NCI-H1694 treated with DMSO at 0.1 percent for 48 hours (cell line): ENCODE data around the gene TIPARP.

Experiments
- DNase-seq: peaks from one replicate; lab custom pipeline; 2025; lab: John Stamatoyannopoulos, UW

Gene TIPARP

DNA sequence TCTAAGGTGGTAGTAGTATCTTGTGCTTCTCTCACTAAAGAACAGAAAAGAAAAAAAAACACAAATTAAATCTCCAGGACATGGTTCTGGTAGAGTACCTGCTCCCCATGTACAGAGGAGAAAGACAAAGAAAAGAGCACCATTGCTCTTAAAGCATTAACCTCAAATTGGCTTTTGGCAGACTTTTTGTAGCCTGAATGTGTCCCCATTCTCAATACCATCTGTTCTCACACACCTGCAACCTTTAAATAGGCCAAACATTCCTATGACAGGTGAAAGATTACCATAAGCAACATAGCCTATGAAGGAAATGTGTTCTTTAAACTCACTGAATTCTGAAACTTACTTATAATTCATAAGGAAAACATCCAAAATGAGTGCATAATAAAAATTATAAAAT is 68.0 kb downstream of the TIPARP start:
- DNase-seq, result no peak

DNA sequence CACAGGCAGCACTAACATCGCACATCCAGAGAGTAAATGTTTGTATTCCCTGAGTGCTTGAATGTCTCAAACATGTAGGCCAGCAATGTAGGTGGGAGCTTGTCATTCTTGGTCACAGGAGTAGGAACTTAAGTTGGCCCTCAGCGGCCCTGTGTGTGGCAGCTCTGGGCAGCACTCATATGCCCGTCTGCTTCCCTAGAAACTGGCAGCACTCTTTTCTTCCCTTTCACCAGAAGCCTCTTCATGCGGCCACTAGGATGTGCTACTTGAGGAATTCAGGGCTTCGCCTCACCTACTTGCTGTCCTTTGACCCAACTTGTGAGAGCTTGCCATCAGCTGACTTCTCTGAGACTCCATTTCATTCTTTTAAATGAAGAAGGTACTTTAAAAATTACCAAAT is 69.5 kb downstream of the TIPARP start:
- no peak for DNase-seq

DNA sequence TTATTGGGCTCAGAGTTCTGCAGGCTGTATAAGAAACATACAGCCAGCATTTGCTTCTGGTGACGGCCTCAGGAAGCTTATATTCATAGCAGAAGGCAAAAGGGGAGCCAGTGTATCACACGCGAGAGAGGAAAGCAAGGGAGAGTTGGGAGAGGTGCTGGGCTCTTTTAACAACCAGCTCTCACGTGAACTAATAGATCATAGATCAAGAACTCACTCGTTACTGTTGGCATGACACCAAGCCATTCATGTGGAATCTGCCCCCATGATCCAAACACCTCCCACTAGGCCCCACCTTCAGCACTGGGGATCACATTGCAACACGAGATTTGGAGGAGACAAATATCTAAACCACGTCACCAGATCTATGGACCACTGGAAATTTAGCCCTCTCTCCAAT is 70.2 kb downstream of the TIPARP start:
- DNase-seq, result no peak

DNA sequence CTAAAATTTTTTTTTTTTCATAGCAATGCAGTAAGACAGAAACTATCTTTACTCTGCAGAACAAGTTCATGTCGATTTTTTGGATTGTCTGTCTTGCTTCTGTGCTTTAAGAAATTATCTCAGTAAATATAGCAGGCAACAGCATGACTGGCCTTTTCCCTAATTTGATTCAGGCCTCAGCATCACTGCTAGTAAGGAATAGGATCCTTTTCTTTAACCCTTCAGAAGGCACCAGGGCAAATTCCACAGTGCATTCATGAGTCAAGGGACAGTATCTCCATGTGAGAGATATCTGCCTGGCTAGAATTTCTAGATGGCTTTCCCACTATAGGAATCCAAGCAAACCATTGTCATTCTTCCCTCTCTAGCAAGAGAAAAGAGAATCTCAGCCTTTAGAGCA is 71.4 kb downstream of the TIPARP start:
- no peak for DNase-seq

DNA sequence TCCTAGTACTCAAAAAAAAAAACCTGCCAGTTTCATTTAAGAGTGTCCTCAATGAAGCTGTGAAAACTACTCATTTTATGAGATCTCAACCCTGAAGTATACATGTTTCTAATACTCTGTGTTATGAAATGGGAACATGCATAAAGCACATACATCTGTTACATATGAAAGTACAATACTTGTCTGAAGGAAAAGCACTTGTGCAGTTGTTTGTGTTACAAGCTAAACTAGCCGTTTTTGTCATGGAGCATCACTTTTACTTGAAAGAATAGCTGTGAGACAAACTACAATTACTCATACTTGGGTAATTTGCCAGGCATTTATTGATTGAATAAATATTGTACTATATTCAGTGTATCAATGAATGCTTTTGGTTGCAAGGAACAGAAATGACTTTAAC is 72.7 kb downstream of the TIPARP start:
- no peak for DNase-seq

DNA sequence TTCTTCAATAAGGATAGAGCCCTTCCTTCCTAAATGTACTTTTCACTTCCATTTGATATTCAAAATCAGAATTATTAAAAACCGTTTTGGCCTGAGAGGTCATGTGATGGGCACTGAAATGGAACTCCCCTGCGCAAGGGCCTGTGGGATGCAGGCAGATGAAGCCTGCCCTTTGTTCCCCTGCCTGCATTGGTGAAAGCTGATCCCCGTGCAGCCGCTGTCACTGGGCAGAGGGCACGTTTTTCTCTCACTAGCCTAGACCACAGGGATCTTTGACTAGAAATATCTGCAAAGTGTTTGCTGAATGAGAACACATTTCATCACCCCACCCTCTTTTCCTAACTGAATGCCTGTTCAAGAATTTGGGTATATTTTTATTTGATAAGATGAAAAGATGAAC is 74.9 kb downstream of the TIPARP start:
- no peak for DNase-seq

DNA sequence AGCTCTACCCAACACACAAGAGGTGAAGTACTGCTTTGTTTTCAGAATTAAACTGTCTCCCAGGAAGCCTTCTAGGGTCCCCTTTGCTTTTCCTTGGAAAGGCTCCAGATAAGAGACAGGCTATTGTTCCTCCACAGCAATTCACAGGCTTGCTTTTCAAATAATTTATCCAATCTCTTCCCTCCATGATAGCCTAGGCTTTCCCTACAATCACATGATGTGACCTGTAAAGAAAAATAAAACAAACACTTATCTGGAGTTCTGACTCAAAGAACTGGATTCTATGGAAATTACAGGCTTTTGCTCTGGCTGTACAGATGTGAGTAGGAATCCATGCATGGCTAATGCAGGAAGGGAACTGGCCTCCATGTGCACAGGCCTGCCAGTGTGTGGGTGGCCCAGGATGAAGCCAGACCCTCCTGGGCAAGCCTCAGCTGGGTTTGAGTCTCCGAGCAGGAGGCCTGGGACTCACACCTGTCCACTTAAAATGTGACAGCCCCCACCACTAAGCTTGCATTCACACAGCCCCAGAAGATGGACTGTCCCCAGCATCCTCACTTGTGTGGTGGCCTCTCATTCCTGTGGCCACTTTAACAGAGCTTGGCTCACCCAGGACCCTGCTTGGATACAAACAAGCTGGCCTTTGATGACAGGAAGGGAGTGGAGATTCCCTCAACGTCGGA is 75.9 kb downstream of the TIPARP start:
- DNase-seq, result no peak

DNA sequence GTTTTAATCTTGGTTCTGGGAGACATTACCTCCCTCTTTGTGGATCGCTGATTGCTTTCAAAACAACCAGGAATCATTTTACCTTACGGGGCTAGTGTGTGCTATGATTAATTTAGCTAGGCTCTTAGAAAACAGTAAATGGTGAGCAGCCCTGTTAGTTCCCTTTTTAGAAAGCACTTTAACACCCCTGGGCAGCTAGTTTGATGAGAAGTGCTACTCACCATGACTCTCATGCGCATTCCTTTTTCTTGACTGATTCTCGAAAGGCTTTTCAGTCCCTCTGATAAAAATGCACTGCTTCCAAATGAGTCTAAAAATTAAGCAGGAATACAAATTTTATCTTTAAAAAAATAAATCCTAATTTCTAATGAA is 76.5 kb downstream of the TIPARP start:
- no peak for DNase-seq

DNA sequence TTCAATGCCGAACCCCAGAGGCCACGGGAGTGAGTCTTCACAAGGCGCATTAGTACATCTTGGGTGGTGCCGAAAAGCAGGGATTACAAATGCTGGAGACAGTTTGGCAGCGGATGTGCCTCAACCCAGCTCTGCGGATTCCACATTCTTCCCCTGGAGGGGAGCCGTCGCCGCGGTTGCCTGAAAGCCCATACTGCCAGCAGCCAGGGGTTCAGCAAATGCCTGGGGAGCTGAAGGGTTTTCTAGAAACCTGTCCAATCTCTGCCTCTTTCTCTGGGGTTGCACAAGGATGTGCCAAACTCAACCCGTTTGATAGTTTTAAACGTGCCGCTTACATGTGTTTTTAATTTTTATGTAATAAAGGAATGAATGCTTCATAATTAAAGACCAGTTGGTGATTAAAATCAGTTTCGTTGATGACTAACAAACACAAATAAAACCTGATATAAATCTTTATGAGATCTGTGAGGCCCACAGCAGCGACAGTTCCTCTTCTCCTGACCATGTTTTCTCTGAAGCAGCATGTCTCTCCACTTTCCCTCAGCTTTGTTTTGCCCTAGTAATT is 77.2 kb downstream of the TIPARP start:
- no peak for DNase-seq
